ENCODE data around the gene TBC1D19. TPM values are rescaled to one million over a fixed set of nuclear protein-coding genes. Genes with fewer than 3 reads are reported as not detected.

The TBC1D19 gene
- total RNA-seq, 1 donor from 2014 or later: 7.3 TPM

Other genes with a start within 250 kb of the TBC1D19 start
- gene CCKAR, start 93.6 kb upstream of the TBC1D19 start, total RNA-seq: not detected in 2 replicates